ENCODE data around the gene OS9.

OS9 gene

GRCh38 chr12:57722716-57723629 lies 29.0 kb downstream of the OS9 start:
- DNase-seq (ENCODE audit: low read depth) = no peak

DNA sequence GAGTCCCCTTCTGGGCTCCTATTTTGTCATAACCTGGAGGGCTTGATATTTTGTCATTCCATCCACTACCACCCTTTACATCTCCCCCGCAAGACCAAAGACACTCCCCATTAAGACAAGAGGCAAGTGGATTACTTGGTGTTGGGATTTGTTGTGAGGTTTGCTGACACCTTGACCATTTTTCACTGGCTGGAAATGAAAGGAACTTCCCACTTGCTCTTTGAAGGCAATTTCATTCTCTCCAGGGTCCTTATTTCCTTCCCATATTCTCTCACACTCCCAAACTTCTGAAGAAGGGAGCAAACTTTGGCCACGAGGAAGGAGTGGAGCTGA lies 29.7 kb downstream of the OS9 start:
- no peak for DNase-seq (ENCODE audit: low read depth)

- DNase-seq (ENCODE audit: low read depth) = no peak
These were observed 30.3 kb downstream of the OS9 start for GRCh38 chr12:57724003-57724935.

DNA sequence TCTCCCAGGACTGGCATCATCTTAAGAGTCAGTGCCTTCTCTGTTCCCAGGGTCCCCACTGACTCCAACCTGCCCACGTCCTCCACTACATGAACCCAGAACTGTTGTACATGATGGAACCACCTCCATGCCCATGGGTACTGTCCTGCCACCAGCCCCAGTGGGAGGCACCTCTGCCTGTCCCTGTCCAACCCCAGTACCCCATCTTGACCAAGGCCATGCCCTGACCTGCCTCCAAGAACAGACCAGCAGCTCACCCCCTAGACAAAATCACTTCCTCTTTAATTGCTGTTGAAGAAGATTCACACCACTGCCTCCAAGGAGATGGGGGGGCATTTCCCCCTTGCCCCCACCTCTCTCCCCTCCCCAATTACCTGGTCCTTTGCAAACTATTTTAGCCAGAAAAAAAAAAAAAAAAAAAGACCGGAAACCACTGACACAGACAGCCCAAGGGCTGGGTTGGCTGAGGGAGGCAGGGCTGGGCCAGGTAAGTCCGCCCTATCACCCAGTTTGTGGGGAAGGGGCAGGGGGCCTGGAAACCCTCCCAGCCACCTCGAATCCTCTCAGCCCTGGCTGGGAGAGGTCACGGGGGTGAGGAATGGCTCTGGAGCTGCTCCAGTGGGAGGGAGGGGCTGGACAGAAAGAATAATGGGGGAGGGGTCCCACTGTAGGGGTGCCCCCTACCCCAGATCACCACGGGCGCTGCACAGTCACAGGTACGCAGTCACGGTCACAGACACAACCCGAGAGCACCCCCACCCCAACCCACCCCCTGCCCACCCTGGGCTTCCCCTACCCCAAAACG lies 31.2 kb downstream of the OS9 start:
- no peak for DNase-seq (ENCODE audit: low read depth)

- no peak for DNase-seq (ENCODE audit: low read depth)
These were observed 31.9 kb downstream of the OS9 start for GRCh38 chr12:57725851-57726150.

GRCh38 chr12:57726151-57726883 lies 32.4 kb downstream of the OS9 start:
- no peak for DNase-seq (ENCODE audit: low read depth)

GRCh38 chr12:57726884-57727757 lies 33.2 kb downstream of the OS9 start:
- no peak for DNase-seq (ENCODE audit: low read depth)

DNA sequence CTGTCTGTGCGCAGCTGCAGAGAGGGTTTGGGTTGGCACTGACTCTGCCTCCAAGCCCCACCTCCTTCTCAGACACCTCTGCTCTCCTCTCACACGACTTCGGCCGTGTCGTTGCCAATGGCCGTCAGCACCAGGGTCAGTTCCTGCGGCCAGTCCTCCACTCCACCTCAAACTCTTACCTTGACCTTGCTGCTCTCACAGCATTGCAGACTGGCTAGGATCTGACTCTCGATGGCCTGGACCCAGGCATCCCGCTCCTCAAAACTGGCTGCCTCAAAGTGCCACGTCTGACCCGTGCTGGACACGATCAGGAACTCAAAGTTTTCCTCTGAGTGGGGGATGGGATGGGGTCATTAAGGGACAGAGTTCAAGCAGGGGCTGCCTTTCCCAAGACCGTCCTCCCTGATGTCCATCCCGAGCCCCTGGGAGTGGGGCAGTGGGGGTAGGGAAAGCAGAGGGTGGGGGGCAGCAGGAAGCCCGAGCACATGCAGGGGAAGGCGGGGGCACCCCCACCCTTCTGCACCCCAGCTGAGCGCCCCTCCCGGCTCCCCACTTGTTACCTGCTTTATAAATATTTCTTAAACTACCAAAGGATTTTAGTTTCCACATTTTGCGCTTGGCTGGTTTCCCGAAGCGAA lies 33.9 kb downstream of the OS9 start:
- DNase-seq (ENCODE audit: low read depth) = no peak

GRCh38 chr12:57729321-57729844 lies 35.5 kb downstream of the OS9 start:
- no peak for DNase-seq (ENCODE audit: low read depth)

DNA sequence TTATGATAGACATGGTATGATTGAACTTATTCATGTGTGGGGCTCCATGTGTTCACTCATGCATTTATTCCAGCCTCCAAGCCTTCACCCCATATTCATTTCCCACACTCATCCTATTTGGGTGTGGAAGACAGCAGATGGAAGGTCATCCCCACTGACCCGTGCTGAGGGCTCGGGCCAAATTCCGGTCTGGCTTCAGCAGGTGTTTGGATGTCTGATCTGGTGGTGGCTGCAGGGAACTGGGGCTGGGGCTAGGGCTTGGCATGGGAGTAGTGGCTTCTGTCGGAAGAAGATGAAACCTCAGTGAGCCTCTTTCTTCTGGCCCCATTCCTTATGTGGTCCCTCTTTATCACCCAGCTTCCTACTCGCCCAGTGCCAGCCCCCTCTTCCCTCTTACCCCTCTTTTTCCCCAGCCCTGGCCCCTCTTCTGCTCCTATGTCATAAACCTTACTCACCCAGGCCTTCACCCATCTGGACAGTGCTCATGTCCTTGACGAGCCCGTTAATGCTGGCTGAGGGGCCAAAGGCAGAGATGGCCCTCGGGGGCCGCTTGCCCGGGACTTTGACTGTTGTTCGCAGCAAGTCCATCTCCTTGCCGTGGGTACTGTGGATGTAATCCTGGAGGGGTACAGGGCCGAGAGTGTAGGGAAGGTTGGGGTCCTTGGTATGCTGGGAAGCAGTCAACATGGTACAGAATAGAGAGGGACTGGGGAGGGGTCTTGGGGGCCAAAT lies 36.6 kb downstream of the OS9 start:
- no peak for DNase-seq (ENCODE audit: low read depth)

GRCh38 chr12:57731411-57732080 lies 37.6 kb downstream of the OS9 start:
- DNase-seq (ENCODE audit: low read depth) = no peak

GRCh38 chr12:57732270-57732669 lies 38.3 kb downstream of the OS9 start:
- no peak for DNase-seq (ENCODE audit: low read depth)

GRCh38 chr12:57732726-57733593 lies 39.0 kb downstream of the OS9 start:
- no peak for DNase-seq (ENCODE audit: low read depth)

DNA sequence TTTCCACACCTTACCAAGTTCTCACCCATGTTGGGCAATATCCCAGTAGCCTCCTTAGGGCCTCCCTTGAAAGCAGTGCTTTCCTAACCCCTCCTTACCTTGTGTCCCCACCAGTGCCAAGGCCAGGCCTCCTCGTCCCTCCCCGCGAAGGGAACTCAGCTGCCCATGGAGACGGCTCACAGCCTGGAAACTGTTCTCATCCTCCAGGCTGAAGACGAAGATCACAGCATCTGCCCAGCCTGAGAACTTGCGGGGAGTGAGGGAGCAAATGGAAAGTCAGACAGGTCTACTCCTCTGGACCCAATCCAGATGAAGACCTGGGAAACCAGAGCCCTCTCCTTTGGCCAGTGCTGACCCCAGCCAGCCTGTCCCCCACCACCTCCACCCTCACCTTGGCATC lies 40.0 kb downstream of the OS9 start:
- DNase-seq (ENCODE audit: low read depth) = no peak

GRCh38 chr12:57734591-57734990 lies 40.7 kb downstream of the OS9 start:
- DNase-seq (ENCODE audit: low read depth) = no peak

GRCh38 chr12:57735198-57735855 lies 41.4 kb downstream of the OS9 start:
- DNase-seq (ENCODE audit: low read depth) = no peak
